GM12878 (cell line): Measurements from ENCODE around the gene OTOF.

Experiments used
- ASH2L ChIP-seq: fragments of 300-600, 200-600 bp; sonication (generic); IDR thresholded peaks from 2 replicates; pipeline ENCODE4 v1.6.1; 2017; ENCODE audit warnings: low read depth, mild to moderate bottlenecking, borderline replicate concordance
- ATF3 ChIP-seq: IDR thresholded peaks from 2 replicates; pipeline ENCODE4 v1.6.1; 2011; ENCODE audit warnings: low read depth, mild to moderate bottlenecking, low read length, moderate library complexity, borderline replicate concordance; ENCODE audit errors: extremely low read depth
- BCLAF1 ChIP-seq: fragments of 450-650 bp; IDR thresholded peaks from 2 replicates; pipeline ENCODE4 v1.6.1; 2017; ENCODE audit warnings: antibody characterized with exemption, mild to moderate bottlenecking, moderate library complexity
- EZH2 ChIP-seq: IDR thresholded peaks from 2 replicates; pipeline ENCODE4 v1.6.1; 2012; ENCODE audit warnings: low read depth, mild to moderate bottlenecking, control low read depth, inconsistent platforms, low read length, borderline replicate concordance; ENCODE audit not compliant: control insufficient read depth
- RCOR1 ChIP-seq: conservative IDR thresholded peaks from 2 replicates; pipeline ENCODE4 v1.6.1; 2012; ENCODE audit warnings: low read depth, low read length, improper control_type of control experiment

GRCh38 chr2:26519396-26520147, 41.6 kb upstream of the OTOF start:
- no peak for TF ChIP-seq ATF3
- TF ChIP-seq BCLAF1, result no peak
- no peak for TF ChIP-seq EZH2
- no peak for TF ChIP-seq RCOR1
- no peak for TF ChIP-seq ASH2L
